ENCODE results near the gene NAA10. TPM values are rescaled to one million over a fixed set of nuclear protein-coding genes. Genes with fewer than 3 reads are reported as not detected.
"Not testable (repeated sequence)": the region's sequence is repeated elsewhere in the genome, so short reads cannot be mapped to it uniquely, and the experiment has no call there.

NAA10 gene
- 10 to 100 TPM; 57.7 to 81.0 (median 79.2) TPM for total RNA-seq

- Histone ChIP-seq H3K27ac (peak within 1 kb of the TSS in 1 of 2 donors; percentile 52), H3K36me3 (no peaks in the 10 kb centered on the region), H3K9me3 (no peaks in the 10 kb centered on the region), H3K4me1 (no peaks in the 10 kb centered on the region), H3K4me3 (peak within 1 kb of the TSS; percentile 62 to 88 (median 63)), H3K27me3 (peaks cover 0 to 19% of the 10 kb centered on the region in 2 donors)
- intact Hi-C loops (cut with DNase I; ENCODE audit: low total_unique reads), result no loop called here
- peak; percentile 55 to 63 for DNase-seq (ENCODE audit: low spot score in 2 of 2)
- TF ChIP-seq POLR2AphosphoS5 (IDR thresholded peaks at IDR 0.05) (peak in 1 of 3 donors; percentile 19), CTCF (IDR thresholded peaks at IDR 0.05) (no peak)
These were observed at the start of gene NAA10 for GRCh38 chrX:153934762-153935325. TSS of gene NAA10 (minus strand) at chrX:153935037. CDS start at chrX:153934904, 133 bp downstream.

- H3K27ac ChIP-seq, result no peak overlapping the region
- H3K9me3 ChIP-seq, result no peaks in the 10 kb centered on the region
- no peaks in the 10 kb centered on the region for H3K36me3 ChIP-seq
- H3K4me1 ChIP-seq, result no peaks in the 10 kb centered on the region
- DNase-seq (ENCODE audit: low spot score in 2 of 2), result no peak
- H3K4me3 ChIP-seq, result no peak overlapping the region
- peaks cover 0 to 36% of the 10 kb centered on the region in 2 donors for H3K27me3 ChIP-seq
- no peak for TF ChIP-seq CTCF (IDR thresholded peaks at IDR 0.05)
- TF ChIP-seq POLR2AphosphoS5 (IDR thresholded peaks at IDR 0.05), result no peak
- TF ChIP-seq POLR2A (IDR thresholded peaks at IDR 0.05), result no peak
- intact Hi-C loops (cut with DNase I; ENCODE audit: low total_unique reads), result loop anchor here (10.0 kb wide), 1 partner anchor 1561 kb away; no protein-coding TSS in a partner anchor
These were observed 48.5 kb upstream of the NAA10 start for GRCh38 chrX:153983321-153983801.

GRCh38 chrX:153981771-153982533, 47.1 kb upstream of the NAA10 start:
- intact Hi-C loops (cut with DNase I; ENCODE audit: low total_unique reads), result loop anchor here (10.0 kb wide), 1 partner anchor 1563 kb away; no protein-coding TSS in a partner anchor

GRCh38 chrX:153981231-153981630, 46.4 kb upstream of the NAA10 start:
- Histone ChIP-seq H3K9me3 (no peaks in the 10 kb centered on the region), H3K27ac (peak overlapping the region; percentile 13 to 55), H3K27me3 (peaks cover 0 to 36% of the 10 kb centered on the region in 2 donors), H3K36me3 (no peaks in the 10 kb centered on the region), H3K4me3 (no peak overlapping the region), H3K4me1 (no peaks in the 10 kb centered on the region)
- no peak for DNase-seq (ENCODE audit: low spot score in 2 of 2)
- intact Hi-C loops (cut with DNase I; ENCODE audit: low total_unique reads), result loop anchor here (10.0 kb wide), 1 partner anchor 1564 kb away; no protein-coding TSS in a partner anchor
- TF ChIP-seq POLR2A (IDR thresholded peaks at IDR 0.05) (no peak), CTCF (IDR thresholded peaks at IDR 0.05) (no peak), POLR2AphosphoS5 (IDR thresholded peaks at IDR 0.05) (no peak)

More at GRCh38 chrX:153981771-153982533, 47.1 kb upstream of the NAA10 start:
- Histone ChIP-seq H3K4me3 (no peak overlapping the region), H3K9me3 (no peaks in the 10 kb centered on the region), H3K27ac (peak overlapping the region; percentile 17 to 55), H3K27me3 (peaks cover 0 to 36% of the 10 kb centered on the region in 2 donors), H3K4me1 (no peaks in the 10 kb centered on the region), H3K36me3 (no peaks in the 10 kb centered on the region)
- no peak for DNase-seq (ENCODE audit: low spot score in 2 of 2)
- no peak for TF ChIP-seq POLR2A (IDR thresholded peaks at IDR 0.05)

- intact Hi-C loops (cut with DNase I; ENCODE audit: low total_unique reads), result loop anchor here (10.0 kb wide), 1 partner anchor 1564 kb away; no protein-coding TSS in a partner anchor
- not testable (repeated sequence) for H3K36me3 ChIP-seq; H3K4me1 ChIP-seq; DNase-seq (ENCODE audit: low spot score in 2 of 2); H3K4me3 ChIP-seq; H3K9me3 ChIP-seq
- Histone ChIP-seq H3K27ac (peak overlapping the region in 1 of 2 donors; percentile 13), H3K27me3 (peaks cover 0 to 36% of the 10 kb centered on the region in 2 donors)
These were observed 45.6 kb upstream of the NAA10 start for GRCh38 chrX:153980394-153980793.

Data from breast epithelium (tissue), 4 donors.